Hypothalamus (tissue), 51 donors: ENCODE results near the gene KMT2D.

ENCODE experiments used
- DNase-seq, 51 donors: peaks; one replicate each; lab custom pipeline; 2025; lab: John Stamatoyannopoulos, UW

Gene KMT2D

DNA sequence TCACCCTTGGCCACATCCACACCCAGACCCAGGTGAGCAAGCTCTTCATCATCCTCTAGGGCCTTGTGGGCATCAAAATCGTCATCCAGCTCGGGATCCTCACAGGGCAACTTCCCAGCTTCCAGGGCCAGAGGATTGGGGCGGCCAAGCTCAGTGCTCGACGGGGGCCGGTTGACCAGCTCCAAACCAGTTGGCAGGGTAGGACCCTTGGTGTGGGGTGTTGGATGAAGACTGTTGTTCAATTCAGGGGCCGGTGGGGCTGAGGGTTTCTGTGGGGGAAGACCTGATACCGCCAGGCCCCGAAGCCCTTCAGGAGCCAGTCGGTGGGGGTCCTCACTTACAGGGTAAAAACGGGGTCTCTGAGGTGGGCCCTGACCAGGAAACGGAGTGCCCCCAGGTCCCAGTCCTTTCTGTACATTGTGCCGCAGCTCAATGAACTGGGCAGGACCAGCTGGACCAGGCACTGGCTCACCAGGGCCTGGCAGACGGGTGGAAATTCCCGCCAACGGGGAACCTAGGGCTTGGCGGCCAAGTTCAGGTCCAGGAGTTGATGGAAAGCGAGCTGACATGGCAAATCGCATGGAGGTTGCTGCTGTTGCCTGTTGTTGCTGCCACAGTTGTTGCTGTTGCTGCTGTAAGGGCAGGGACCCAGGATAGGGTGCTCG, 22.2 kb downstream of the KMT2D start:
- DNase-seq: no peak

DNA sequence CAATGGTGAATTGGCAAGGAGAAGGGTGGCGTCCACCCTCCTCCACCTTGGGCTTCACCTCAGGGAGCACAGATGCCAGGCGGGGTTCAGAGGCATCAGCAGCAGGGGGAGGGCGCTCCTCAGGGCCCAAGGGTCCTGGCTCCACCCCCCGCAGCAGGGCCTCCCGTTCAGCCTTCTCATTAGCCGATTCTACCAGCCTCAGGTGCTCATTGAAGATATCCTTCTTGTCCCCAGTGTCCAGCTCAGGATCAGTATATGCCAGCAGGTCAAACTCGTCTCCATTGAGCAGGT, 22.7 kb downstream of the KMT2D start:
- DNase-seq: no peak

DNA sequence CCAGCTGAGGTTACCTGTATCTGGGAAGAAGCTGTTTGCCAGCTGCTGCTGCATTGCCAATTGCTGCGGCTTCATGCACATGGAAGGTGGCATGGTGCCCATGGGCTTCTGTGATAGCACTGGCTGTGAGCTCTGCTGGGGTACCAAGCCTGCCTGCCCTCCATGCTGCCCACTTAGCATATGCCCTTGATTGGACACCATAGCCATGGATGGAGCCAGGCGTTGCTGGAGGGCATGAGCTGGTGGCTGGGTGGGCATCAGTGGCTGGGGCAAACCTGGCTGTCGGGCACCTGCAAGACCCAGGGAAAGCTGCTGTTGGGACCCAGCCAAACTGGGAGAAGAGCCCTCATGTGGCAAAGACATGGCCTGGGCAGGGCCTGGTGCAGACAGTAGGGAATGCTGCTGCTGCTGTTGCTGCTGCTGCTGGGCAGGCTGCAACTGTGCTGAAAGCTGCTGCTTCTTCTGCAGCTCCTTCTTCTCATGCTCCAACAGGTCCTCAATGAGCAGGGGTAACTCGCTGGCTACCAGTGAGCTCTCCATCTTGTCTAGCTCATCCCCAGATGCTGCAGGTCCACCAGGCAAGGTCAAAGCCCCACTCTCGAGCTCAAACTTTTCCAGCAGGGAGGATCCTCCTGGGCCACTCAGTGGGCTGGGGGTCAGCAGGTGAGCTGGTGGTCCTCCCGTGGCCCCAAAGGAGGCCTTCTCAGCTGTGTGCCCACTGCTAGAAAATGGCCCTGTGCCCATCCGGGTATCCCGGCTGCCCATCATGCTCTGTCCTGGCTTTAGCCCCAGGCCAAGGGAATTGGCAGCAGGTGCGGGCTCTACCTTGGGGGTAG, 23.3 kb downstream of the KMT2D start:
- no peak for DNase-seq

DNA sequence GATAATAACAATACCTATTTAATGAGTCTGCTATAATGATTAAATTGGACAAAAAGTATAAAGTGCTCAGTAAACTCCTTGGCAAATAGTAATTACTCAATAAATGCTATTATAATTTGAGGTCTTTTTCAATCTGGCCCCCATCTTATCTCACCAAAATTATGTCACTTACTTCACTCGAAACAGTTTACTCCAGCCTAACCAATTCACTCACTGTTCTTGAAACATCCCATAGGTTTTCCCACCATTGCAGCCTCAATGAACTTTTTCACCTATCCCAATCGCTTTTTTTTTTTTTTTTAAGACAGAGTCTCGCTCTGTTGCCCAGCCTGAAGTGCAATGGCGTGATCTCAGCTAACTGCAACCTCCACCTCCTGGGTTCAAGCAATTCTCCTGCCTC, 24.6 kb downstream of the KMT2D start:
- no peak for DNase-seq

GRCh38 chr12:49034286-49034622, 26.3 kb downstream of the KMT2D start:
- no peak for DNase-seq

DNA sequence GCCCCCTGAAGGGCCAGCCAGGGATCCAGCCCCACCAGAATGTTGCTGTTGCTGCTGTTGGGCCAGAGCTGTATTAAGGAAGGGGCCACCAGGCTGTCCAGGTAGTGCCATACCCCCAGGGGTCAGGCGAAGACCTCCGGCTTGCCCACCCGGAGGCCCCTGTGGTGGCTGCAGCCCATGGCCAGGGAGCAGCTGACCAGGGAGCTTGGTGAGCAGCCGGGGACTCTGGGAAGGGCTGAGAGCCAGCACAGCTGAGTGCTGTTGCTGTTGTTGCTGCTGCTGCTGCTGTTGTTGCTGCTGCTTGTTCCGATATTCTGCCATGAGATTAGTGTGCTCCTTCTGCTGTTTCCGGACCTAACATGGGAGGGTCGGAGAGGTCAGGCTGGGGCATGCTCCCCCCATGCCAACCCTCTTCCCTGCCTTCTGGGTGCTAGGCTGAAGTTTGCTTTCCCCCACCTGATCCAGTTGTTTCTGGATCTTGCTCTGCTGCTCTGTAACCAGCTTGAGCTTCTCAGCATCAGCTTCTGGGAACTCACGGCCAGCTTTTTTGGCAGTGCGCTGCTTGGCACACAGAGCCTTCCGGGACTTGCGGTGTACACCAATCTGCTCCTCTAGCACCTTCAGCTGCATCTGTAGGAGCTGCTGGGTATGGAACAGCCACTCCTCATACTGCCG, 26.8 kb downstream of the KMT2D start:
- DNase-seq: peak in 5 of 51 donors; percentile 7 to 48 (median 20)

GRCh38 chr12:49032679-49033447, 27.7 kb downstream of the KMT2D start:
- DNase-seq: peak in 2 of 51 donors; percentile 5 to 7

DNA sequence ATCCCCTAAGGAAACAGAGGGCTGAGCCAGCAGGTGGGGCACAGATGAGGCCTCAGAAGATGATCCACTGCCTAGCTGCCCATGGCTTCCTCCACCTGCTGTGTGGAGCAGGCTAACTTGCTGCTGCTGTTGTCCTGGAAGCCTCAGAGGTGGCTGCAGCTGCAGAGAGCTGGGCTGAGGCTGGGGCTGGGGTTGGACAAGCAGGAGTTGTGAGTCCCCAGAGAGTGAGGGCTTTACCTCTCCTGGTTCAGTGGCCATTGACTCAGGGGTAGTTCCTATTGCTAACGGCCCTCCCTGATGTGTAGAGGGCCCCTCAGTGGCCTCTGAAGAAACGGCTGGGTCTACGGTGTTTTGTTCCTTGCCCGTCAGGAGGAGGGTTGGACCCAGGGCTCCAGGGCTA, 28.3 kb downstream of the KMT2D start:
- no peak for DNase-seq

DNA sequence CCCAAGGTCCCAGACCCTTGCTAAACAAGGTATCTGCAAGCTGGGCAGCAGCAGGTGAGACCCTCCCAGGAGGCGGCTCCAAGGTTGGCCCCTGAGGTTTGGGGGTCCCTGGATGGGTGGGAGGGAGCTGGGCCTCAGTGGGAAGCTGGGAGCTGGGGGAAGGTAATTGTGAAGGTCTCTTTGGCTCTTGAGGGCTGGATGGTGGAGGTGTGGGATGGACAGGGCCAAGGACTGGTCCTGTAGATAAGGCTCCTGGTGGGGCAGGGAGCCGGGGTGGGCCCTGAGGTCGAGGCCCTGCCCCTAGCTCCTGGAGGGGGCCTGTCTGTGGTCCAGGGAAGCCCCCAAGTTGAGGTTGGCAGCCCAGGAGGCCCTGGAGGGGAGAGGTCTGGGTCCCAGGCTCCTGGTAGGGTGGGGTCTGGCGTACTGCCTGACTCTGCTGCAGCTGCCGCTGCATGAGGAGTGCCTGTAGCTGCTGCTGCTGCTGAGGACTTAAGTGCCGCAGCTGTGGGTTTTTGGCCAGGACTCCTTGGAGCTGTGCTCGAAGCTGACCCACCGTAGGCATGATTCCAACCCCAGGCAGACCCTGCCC, 28.9 kb downstream of the KMT2D start:
- no peak for DNase-seq

- no peak for DNase-seq
Observed at GRCh38 chr12:49030714-49031572, 29.7 kb downstream of the KMT2D start.

DNA sequence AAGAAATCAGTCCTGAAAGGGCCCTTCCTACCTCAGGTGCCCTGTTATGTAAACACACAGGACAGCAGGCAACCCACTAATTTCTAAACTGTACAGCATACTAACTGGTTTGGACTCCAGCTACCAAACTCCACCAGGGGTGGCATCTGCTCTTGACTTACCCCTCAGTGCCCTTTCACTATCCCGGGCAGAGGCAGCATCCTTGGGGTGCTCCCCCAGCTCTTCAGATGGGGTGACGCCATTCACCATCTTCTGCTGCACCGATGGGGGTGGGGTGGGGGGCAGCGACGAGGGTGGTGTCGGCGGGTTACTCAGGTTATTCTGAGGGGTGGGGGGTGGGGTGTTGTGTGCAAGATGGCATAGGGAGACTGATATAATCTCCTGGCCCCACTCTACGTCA, 30.5 kb downstream of the KMT2D start:
- no peak for DNase-seq

DNA sequence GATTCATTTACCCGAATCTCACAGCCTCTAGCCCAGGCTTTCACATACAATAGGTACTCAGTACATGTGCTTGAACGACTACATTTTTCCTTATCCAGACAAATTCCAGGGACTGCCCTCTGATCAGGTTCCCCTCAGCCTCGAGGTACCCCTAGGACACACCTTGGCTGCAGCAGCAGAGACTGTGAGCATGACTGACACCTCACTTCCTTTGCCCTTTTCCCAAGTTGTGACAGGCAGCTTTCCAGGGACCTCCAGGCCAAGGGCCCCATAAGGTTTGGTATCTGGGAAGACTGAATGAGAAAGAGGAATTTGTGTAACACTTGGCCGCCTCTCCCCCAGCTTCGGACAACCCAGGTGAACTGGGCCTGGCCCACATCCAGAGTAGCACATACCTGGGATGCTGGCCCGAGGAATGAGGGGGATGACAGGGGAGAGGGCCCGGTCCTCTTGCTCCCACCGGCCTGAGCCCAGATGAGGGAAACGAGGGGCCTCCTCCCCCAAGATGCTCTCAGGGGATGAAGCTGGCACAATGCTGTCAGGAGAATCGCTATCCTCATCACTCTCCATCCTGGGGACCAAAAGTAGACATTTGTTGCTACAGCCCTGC, 31.8 kb downstream of the KMT2D start:
- no peak for DNase-seq

DNA sequence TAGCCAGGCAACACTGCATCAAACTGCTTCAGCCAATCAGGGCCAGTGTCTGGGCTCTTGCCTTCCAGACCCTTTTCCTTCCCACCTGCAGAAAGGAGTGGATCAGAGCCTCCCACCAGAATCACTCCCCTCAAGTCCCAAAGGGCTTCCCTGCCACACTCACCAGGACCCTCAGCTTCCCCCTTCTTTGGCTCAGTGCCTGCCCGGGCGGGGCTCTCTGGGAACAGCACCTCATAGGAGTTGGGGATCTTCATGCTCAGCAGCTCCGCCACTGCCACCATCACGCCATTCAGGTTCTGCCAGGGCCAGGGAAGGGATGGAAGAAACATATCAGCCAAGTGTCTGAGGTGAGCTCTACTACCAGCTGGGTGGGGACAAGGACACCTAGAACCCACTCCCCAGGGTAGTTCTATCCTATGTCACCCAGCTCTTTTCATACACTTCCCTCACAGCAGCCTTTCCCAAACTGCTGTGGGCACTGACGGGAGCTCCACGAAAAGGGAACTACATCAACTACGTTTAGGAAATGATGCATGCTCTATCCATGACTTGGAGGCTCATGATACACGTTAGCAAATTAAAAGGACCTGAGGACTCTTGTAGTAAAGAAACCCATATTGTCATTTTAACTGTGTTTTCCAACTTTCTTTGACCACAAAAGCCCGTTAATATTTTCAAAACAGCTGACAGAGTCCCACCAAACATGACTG, 32.6 kb downstream of the KMT2D start:
- no peak for DNase-seq

DNA sequence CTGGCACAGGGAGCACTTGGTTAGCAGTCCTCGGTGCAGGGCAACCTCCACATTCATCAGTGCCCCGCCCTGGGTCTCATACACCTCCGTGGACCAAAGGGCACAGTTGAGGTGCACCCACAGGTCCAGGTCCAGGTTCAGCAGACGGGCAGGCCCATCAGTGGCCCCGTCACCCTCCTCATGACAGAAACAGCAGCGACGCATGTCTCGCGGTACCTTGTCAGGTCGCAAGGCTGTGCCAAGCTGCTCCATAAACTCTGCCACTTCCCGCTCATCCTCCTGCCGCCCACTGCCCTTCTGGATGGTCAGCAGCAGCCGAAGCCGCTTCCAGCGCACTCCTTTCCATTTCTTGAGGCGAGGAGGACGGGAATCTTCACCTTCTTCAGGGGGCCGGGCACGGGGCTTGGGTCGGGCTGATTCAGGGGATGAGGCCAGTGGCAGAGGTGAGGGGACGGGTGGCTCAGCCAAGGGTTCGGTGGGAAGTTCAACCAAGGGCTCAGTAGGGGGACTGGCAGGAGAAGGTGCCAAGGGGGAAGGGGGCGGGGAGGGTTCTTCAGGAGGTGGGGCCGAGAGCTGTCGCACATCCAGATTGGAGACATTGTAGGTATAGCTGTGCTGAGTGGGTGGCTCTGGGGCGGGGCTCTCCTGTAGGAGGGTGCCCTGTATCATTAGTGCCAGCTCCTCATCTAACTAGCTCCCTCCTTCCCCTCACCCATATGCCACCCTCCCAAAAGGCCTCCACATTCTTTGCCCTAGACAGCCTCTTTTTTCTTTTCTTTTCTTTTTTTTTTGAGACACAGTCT, 33.7 kb downstream of the KMT2D start:
- no peak for DNase-seq

- DNase-seq: no peak
Observed at GRCh38 chr12:49026101-49026500, 34.5 kb downstream of the KMT2D start.

DNA sequence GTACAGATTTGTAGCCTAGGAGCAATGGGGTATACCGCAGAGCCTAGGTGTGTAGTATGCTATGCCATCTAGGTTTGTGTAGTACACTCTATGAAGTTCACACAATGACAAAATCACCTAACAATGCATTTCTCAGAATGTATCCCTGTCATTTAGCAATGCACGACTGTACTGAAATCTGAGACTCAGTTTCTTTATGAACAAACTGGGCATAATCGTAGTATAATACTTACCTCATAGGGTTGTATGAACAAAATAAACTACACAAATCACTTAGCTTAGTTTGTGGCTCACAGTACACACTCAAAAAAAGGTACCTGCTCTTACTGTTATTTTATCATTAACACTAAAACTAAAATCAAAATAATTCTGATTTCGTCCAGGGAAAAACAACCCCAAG, 35.1 kb downstream of the KMT2D start:
- no peak for DNase-seq

- DNase-seq: no peak
Observed at GRCh38 chr12:49024543-49024942, 36.1 kb downstream of the KMT2D start.

DNA sequence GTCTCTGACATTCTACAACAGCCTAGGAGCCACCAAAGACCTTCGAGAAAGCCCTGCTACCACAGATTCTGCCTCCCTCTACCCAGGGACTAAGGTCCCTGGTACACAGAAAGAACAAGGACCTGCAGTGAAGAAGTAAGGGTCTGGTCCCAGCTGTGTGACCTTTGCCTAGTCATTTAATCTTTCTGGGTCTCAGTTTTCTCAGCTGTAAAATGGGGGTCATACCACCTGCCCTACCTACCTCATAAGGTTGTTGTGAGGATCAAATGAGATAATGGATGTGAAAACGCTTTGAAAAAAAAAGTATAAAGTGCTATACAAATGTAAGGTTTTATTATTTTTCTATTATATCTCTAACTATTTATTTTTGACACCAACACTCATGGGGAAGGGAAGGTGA, 36.8 kb downstream of the KMT2D start:
- DNase-seq: no peak
